Measurements from ENCODE around the gene VRK2.
"Not testable (repeated sequence)": the region's sequence is repeated elsewhere in the genome, so short reads cannot be mapped to it uniquely, and the experiment has no call there.

The VRK2 gene

DNA sequence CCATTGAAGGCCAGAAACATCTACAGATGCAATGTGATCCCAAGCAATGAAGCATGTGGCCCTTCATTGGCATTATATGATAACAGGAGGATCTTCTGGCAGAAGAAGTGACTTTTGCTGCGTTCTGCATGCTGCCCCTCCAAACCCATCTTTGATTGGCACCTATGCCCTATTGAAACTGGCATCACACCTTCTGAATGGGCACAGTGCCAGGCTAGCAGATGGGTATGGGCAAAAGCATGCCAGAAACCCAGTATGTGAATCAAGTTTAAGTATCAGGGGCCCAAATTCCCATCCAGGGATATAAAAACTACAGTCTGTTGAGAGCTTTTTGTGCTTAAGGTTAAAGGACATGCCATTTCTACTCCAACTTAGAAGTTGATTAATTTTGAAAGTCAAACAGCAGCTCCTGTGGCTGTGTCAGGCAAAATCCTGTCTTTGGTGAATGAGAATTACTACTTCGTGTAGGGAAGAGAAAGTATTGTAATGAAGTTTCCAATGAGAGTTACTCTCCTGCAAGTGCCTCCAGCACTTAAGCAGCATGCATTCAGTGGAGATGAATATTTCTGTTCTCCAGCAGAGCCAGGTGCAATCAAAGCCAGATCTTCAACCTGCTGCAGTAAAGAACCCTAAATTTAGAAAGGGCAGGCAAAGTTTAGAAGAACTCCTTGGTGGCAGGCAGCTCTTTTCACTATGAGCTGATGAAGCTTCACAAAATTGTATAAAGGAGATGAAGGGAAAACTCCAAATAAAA is 8.6 kb downstream of the VRK2 start:
- no peak for DNase-seq

DNA sequence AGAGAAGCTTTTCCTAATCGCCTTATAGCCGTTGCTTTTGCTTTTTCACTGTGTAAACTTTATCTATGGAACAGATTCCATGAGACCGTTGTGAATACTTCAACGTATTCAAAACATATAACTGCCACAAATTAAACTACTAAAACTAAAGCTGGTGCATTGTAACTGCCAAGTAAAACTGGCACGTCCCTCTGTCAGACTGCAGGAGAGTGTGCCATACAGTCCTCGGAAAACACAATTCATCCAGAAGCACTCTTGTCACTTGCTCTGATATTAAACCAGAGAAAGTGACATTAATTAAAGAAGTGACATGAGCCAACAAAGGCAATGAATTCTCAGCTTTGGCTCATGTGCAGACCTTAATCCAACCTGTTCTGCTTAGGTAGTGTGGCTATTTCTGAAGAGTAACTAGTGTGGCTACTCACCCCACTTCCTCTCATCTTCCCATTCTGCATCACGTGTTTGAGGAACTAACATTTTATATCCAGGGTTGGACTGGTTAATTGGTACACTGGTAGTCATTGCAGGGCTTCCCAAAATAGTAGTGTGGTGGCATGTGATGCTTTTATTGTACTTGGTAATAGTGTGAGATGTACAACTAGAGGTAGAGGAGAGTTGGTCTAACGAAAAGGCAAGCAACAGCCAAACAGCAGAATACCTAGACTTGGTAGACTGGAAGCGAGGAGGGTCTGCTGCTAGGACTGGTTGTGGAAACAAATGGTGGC is 9.7 kb downstream of the VRK2 start:
- no peak for DNase-seq

DNA sequence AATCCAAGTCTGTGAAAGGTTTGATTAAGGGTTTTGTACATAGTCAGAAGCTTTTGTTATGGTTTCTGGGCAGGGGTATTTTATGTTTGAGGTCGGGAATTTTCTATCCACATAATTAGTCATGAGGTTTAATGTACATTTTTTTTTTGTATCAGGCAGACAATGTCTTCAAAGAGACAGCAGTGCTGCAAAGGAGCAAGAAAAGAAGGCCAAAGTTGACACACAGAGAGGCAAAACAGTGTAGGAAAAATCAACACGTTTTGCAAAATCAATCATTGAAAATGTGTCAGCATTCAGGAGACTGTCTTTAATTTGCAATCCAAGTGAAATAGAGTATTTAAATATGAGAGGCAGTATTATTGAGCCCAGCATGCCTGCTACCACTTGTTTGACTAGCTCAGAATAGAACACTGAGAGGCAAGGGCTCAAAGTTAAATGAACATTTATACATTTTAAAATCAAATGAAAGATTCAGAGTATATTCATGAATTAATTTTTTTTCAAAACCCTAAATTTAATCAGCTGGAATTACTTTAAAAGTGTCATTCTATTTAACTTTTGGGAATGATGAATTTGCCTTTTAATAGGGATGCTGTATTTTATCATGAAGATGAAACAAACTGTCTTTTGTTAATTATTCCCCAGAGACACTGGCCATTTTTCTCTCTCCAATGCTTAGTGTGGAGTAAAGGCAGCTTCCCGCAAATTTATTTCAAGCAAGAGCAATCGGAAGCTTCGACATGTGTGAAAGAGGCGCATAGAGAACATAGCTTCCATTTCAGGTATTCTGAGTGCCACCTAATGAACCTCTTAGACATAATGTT is 11.3 kb downstream of the VRK2 start:
- DNase-seq, result peak; percentile 63

DNA sequence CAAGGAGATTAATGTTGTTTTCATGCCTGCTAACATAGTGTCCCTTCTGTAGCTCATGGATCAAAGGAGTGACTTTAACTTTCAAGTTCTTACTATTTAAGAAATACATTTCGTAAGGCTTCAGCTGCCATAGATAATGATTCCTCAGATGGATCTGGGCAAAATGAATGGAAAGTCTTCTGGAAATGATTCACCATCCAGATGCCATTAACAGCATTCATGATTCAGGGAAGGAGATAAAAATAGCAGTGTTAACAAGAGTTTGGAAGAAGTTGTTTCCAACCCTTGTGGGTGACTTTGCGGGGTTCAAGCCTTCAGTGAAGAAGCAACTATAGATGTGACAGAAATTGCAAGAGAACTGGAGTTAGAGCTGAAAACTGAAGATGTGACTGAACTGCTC is 17.0 kb downstream of the VRK2 start:
- DNase-seq, result no peak

DNA sequence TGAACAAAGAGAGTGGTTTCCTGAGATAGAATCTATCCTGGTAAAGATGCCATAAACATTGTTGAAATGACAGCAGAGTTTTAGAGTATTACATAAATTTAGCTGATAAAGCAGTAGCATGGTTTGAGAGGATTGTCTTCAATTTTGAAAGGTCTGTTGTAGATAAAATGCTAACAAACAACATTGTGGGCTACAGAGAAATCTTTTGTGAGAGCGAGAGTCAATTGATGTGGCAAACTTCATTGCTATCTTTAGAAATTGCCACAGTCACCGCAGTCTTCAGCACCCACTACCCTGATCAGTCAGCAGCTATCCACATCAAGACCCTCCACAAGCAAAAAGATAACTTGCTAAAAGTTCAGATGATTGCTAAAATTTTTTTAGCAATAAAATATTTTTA is 17.5 kb downstream of the VRK2 start:
- no peak for DNase-seq

DNA sequence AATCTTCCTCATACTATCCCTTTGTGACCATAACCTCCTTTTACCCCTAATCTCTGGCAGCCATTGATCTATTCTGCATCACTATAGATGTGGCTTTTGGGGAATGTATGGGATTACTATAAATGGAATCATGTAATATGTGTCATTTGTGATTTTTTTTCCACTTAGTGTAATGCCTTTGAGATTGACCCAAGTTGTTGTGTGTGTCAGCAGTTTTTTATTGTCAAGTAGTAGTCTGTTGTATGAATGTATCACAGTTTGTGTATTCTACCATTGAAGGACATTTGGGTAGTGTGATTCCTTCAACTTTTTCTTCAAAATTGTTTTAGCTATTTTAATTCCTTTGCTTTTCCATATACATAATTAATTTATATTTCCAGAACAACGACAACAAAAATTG is 18.6 kb downstream of the VRK2 start:
- no peak for DNase-seq

DNA sequence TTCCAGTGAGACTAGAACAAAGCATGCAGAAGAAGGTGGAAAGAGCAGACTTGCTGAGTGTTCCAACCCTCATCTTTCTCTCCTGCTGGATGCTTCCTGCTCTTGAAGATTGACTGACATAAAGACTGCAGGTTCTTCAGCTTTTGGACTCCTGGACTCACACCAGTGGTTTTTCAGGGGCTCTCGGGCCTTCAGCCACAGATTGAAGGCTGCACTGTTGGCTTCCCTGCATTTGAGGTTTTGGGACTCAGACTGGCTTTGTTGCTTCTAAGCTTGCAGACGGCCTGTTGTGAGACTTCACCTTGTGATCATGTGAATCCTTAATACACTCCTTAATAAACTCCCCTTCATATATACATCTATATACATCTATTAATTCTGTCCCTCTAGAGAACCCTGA is 20.4 kb downstream of the VRK2 start:
- no peak for DNase-seq

DNA sequence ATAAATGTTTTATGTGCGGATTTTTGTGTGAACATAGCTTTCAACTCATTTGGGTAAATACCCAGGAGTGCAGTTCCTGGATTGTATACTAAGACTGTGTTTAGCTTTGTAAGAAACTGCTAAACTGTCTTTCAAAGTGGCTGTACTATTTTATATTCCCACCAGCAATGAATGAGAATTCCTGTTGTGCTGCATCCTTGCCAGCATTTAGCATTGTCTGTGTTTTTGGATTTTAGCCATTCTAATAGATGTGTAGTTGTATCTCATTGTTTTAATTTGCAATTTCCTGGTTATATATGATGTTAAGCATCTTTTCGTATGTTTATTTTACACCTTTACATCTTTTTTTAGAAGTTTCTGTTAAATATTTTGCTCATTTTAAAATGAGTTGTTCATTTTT is 24.2 kb downstream of the VRK2 start:
- DNase-seq, result no peak

DNA sequence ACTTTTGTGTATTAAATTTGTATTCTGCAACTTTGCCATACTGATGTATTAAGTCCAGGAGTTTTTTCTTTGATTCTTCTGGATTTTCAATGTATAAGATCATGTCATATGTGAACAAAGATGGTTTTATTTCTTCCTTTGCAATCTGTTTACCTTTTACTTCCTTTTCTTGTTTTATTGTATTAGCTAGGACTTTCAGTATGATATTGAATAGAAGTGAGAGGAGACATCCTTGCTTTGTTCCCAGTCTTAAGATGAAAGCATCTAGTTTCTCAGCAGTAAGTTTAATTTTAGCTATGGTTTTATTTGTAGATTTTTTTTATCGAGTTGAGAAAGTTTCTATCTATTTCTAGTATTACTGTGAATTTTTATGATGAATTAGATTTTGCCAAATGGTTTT is 25.5 kb downstream of the VRK2 start:
- no peak for DNase-seq

DNA sequence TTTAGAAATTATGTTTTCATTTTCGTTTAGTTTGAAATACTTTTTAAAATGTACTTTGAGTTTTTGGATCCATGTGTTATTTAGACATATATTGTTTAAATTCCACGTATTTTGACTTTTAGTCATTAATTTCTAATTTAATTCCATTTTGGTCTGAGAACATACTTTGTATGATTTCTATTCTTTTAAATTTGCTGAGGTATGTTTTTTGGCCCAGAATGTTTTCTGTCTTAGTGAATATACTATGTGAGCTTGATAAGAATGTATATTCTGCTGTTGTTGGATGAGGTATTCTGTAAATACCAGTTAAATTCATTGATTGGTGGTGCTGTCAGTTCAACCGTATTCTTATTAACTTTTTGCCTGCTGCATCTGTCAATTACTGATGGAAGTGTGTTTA is 26.4 kb downstream of the VRK2 start:
- DNase-seq, result no peak

DNA sequence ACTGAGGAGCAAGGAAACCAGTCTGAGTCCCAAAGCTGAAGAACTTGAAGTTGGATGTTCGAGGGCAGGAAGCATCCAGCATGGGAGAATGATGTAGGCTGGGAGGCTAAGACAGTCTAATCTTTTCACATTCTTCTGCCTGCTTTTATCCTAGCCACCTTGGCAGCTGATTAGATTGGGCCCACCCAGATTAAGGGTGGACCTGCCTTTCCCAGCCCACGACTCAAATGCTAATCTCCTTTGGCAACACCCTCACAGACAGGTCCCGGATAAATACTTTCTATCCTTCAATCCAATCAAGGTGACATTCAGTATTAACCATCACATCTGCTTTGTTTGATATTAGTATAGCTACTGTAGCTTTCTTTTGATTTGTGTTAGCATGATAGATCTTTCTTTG is 27.1 kb downstream of the VRK2 start:
- no peak for DNase-seq

DNA sequence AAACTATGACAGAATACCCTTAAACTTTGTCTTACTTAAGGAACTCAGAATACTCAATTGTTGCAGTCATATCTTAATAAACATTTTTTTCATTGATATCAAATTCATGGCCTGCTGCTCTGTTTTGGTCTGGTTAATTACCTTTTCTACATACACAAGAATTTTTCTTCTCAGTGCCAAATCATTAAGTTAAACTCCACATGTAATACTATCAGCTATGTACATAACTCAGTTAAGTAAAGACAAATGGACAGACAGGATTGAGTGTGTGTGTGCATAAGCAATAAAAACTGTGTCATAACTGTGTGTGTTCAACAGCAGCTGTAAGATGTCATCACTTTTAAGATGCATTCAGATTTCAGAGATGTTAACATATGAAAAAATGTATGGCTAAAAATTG is 34.4 kb downstream of the VRK2 start:
- peak; percentile 47 for DNase-seq

DNA sequence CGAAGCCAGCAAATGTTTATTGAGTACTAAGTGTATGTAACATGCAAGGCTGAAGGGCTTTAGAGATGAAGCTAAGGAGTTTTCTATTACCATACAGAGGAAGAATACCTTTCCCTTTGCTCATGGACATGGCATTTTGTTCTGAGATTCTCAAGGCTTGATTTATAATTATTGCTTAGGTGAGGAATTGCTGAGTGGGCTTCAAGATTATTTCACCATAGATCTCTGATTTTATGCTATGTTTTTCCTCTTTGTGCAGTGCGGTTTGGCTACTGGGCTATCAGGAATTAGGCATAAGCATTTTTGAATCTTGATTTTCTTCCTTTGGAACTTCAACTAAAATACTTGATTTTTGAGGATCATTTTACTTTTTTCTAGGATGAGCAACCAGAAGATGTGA is 42.5 kb downstream of the VRK2 start:
- DNase-seq, result no peak

DNA sequence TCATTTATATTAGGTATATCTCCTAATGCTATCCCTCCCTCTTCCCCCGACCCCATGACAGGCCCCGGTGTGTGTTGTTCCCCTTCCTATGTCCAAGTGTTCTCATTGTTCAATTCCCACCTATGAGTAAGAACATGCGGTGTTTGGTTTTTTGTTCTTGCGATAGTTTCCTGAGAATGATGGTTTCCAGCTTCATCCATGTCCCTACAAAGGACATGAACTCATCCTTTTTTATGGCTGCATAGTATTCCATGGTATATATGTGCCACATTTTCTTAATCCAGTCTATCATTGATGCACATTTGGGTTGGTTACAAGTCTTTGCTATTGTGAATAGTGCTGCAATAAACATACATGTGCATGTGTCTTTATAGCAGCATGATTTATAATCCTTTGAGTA is 46.2 kb downstream of the VRK2 start:
- not testable (repeated sequence) for DNase-seq

DNA sequence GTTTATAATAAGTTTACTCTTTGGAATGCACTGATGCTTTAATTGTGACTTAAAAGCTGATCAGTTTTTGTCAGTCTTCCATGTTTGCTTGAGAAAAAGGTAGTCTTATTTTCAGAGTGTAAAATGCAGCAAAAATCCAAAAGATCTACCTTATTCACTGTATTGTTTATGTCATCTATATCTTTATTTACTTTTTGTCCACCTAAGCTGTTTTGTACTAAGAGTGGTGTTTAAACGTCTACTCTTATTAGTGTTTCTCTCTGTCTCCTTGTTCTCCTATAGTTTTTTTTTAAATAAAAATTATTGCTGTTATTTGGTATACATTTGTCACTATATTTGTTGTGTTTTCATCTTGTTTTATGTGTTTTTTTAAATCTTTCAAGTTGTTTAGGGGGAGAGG is 50.4 kb downstream of the VRK2 start:
- DNase-seq, result no peak

DNA sequence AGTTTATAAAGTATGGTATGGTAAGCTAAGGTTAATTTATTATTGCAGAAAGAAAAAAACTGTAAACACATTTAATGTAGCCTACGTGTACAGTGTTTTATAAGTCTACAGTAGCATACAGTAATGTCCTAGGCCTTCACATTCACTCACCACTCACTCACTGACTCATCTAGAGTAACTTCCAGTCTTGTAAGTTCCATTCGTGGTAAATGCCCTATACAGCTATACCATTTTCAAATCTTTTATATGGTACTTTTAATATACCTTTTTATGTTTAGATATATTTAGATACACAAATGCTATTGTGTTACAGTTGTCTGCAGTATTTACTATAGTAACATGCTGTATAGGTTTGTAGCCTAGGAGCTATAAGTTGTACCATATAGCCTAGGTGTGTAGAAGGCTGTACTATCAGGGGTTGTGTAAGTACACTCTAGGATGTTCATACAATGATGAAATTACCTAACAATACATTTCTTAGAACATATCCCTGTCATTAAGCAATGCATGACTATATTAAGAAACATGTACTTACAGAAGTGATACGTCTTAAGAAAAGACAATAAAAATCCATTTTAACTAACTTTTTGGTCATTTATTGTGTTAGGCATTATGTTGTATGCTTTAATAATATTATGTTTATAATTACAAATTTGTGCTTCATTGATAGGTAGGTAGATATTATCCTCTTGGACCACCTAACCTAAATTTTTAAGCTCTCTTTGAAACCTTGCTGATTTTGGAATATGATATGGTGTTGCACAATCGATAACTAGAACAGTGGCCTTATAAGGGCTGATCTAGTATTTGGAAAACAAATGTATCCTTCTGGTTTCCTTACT is 51.9 kb downstream of the VRK2 start:
- DNase-seq, result no peak

DNA sequence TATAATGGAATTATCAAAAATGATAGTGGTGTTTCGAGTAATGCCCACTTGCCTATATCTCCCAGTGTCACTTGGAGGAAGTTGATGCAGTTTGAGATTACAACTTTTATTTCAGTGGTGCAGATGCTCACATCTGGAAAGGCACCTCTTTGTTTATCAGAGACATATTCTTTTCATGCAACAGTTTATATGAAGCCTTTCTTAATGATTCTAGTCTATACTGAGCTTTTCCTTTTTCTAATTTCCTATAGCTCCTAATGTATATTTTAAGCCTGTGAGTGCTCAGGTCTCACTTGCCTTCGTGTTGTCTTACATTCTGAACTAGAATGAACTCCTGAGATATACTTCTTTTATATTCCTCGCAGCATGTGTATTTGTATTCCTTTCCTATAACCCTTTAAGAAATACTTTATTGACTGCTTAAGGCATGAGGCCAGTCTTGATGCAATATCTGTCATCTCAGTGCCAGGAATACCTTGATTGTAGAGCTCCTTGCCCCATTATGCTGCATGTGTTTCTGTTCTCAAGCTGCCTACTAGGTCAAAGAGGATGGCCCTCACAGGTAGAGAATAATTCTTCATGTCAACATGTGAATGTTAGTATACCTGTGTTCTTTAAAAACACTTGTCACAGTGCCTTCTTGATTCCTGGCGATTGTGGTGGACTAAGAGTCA is 52.6 kb downstream of the VRK2 start:
- no peak for DNase-seq

DNA sequence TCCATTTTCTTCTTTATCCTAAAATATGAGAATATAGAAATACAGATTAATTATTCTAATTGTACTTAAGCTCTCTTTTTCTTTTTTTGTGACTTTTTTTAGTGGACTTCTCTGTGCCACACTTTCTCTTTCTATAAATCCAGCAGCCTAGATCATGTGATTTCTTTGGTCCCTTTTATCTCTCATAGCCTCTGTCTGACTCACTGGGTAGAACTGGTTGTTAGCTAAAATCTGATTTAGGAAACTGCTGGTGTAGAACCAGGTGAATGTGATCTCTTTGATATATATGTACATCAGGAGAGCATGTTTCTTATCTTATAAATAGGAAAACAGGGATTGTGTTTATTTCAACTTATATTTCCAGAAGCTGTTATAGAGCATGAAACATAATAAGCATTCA is 54.9 kb downstream of the VRK2 start:
- DNase-seq, result no peak

DNA sequence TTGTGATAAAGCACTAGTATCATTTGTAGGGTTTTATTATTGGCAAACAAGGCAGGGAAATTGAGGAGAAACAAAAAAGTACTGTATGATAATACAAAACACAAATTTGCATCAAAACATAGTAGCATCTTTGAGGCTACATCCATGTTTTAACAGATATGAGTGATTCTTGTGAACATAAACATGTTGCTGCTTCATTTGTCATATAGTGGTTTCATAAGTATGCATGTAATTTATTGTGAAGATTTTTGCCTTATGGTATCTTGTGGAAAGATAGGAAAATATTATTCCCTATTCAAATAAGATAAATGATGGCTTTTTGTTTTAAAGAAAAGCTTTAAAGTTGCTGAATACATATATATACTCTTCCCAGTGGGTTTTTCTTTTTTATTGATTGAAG is 60.3 kb downstream of the VRK2 start:
- no peak for DNase-seq

DNA sequence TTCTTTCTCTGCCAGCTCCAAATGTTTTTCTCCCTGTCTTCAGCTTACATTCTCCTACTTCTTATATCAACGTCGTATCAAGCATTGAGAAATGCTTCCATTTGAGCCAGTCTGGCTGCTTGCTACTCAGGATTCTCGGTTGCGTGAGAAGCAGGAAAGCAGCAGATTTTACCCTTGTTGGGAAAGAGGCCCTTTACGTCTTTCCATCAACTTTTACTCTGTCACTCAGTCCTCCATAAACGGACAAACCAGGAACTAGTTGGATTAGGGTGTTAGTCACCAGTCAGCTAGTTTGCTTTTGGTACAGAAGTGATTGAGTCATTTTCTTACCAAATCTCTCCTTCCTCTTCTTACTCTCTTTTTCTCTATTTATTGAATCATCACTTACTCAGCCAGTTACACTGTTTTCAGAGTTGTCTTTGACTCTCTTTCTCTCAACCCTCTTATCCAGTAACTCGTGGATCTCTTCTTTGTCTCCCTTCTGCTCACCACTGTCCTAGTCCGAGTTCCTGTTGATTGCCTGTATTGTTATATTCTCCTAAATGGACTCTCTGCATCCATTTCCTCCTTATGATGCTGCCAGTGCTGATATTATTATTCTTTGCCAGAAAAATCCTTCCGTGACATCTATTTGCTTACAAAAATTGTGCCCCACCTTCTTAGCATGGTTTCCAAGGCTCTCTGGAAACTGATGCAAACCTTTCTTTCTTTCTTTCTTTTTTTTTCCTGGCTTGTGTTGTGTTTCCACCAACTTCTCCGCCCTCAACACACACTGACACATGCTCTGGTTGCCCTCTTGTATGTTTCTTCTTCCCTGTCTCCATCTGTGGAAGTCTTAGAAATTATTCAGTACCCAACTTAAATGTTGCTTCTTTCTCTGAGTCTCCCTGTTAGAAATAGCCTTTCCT is 61.5 kb downstream of the VRK2 start:
- DNase-seq, result no peak

DNA sequence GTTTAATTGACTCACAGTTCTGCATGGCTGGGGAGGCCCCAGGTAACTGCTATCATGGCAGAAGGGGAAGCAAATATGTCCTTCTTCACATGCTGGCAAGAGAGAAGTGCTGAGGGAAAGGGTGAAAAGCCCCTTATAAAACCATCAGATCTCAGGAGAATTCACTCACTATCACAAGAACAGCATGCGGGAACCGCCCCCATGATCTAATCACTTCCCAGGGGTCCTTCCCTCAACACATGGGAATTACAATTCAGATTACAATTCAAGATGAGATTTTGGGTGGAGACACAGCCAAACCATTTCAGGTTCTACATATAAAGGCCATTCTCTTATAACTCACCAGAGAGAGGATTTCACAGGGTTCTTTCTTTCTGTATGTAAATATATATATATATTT is 62.9 kb downstream of the VRK2 start:
- DNase-seq, result no peak

All from NCI-H2081 treated with DMSO at 0.1 percent for 48 hours (cell line).